ENCODE results near the gene BBX.
"Not testable (repeated sequence)": the region's sequence is repeated elsewhere in the genome, so short reads cannot be mapped to it uniquely, and the experiment has no call there.

BBX gene

GRCh38 chr3:107681396-107681795, 158.6 kb downstream of the BBX start:
- TF ChIP-seq GATA1 (IDR thresholded peaks at IDR 0.05; ENCODE audit: low read depth, low read length) (no peak), POLR2A (IDR thresholded peaks at IDR 0.05; ENCODE audit: low read length) (no peak)
- DNase-seq, result no peak

- no peak for DNase-seq
- TF ChIP-seq GATA1 (IDR thresholded peaks at IDR 0.05; ENCODE audit: low read depth, low read length) (no peak), POLR2A (IDR thresholded peaks at IDR 0.05; ENCODE audit: low read length) (no peak)
These were observed 159.8 kb downstream of the BBX start for GRCh38 chr3:107682580-107682979.

GRCh38 chr3:107683447-107683846, 160.7 kb downstream of the BBX start:
- DNase-seq, result no peak

GRCh38 chr3:107684431-107684925, 161.7 kb downstream of the BBX start:
- TF ChIP-seq POLR2A (IDR thresholded peaks at IDR 0.05; ENCODE audit: low read length) (no peak), GATA1 (IDR thresholded peaks at IDR 0.05; ENCODE audit: low read depth, low read length) (no peak)
- peak in 1 of 2 experiments; percentile 15 for DNase-seq

More at GRCh38 chr3:107683447-107683846, 160.7 kb downstream of the BBX start:
- TF ChIP-seq GATA1 (IDR thresholded peaks at IDR 0.05; ENCODE audit: low read depth, low read length) (no peak), POLR2A (IDR thresholded peaks at IDR 0.05; ENCODE audit: low read length) (no peak)

GRCh38 chr3:107685383-107685782, 162.6 kb downstream of the BBX start:
- DNase-seq, result no peak
- no peak for TF ChIP-seq GATA1 (IDR thresholded peaks at IDR 0.05; ENCODE audit: low read depth, low read length)
- no peak for TF ChIP-seq POLR2A (IDR thresholded peaks at IDR 0.05; ENCODE audit: low read length)

GRCh38 chr3:107687056-107687581, 164.4 kb downstream of the BBX start:
- TF ChIP-seq POLR2A (IDR thresholded peaks at IDR 0.05; ENCODE audit: low read length) (no peak), GATA1 (IDR thresholded peaks at IDR 0.05; ENCODE audit: low read depth, low read length) (no peak)
- no peak for DNase-seq

GRCh38 chr3:107689355-107689754, 166.6 kb downstream of the BBX start:
- DNase-seq, result no peak
- TF ChIP-seq GATA1 (IDR thresholded peaks at IDR 0.05; ENCODE audit: low read depth, low read length) (no peak), POLR2A (IDR thresholded peaks at IDR 0.05; ENCODE audit: low read length) (no peak)

GRCh38 chr3:107690522-107691138, 167.9 kb downstream of the BBX start:
- no peak for TF ChIP-seq POLR2A (IDR thresholded peaks at IDR 0.05; ENCODE audit: low read length)
- TF ChIP-seq GATA1 (IDR thresholded peaks at IDR 0.05; ENCODE audit: low read depth, low read length), result no peak
- peak; percentile 58 to 71 for DNase-seq

GRCh38 chr3:107691984-107692383, 169.2 kb downstream of the BBX start:
- DNase-seq, result not testable (repeated sequence)

- not testable (repeated sequence) for DNase-seq
These were observed 174.6 kb downstream of the BBX start for GRCh38 chr3:107697348-107697747.

- not testable (repeated sequence) for DNase-seq
These were observed 175.1 kb downstream of the BBX start for GRCh38 chr3:107697855-107698254.

GRCh38 chr3:107699682-107700081, 176.9 kb downstream of the BBX start:
- DNase-seq, result no peak

GRCh38 chr3:107701299-107701698, 178.5 kb downstream of the BBX start:
- no peak for DNase-seq
- TF ChIP-seq GATA1 (IDR thresholded peaks at IDR 0.05; ENCODE audit: low read depth, low read length), result no peak
- TF ChIP-seq POLR2A (IDR thresholded peaks at IDR 0.05; ENCODE audit: low read length), result no peak

More at GRCh38 chr3:107699682-107700081, 176.9 kb downstream of the BBX start:
- no peak for TF ChIP-seq GATA1 (IDR thresholded peaks at IDR 0.05; ENCODE audit: low read depth, low read length)
- TF ChIP-seq POLR2A (IDR thresholded peaks at IDR 0.05; ENCODE audit: low read length), result no peak

GRCh38 chr3:107704477-107704876, 181.7 kb downstream of the BBX start:
- TF ChIP-seq GATA1 (IDR thresholded peaks at IDR 0.05; ENCODE audit: low read depth, low read length) (no peak), POLR2A (IDR thresholded peaks at IDR 0.05; ENCODE audit: low read length) (no peak)
- no peak for DNase-seq

GRCh38 chr3:107705046-107705445, 182.3 kb downstream of the BBX start:
- no peak for DNase-seq
- TF ChIP-seq POLR2A (IDR thresholded peaks at IDR 0.05; ENCODE audit: low read length) (no peak), GATA1 (IDR thresholded peaks at IDR 0.05; ENCODE audit: low read depth, low read length) (no peak)
